ENCODE data around the gene ITGB7. TPM values are rescaled to one million over a fixed set of nuclear protein-coding genes. Genes with fewer than 3 reads are reported as not detected.

ITGB7 gene
- total and polyA plus RNA-seq, 3 donors from 2014 or later = 0.24 to 3.7 (median 1.2) TPM

DNA sequence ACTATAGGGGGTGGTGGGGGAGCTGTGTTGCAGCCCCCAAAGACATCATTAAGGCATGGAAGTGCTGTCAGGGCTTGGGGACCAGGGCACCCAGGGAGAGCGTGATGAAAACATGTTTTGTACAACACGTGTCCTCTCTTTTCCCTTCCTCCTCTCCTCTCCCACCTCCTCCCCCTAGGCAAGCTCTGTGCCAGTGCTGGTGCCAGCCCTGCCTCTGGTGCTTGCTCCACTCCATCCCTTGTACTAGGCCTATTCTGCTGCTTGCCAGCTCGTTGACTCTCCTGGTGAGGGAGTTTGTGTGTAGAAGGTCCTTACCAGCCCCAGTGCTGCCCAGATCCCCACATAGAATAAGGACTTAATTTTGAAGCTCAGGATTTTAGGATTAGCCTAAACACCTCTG is 28.1 kb upstream of the ITGB7 start:
- TF ChIP-seq, protein P1, sequence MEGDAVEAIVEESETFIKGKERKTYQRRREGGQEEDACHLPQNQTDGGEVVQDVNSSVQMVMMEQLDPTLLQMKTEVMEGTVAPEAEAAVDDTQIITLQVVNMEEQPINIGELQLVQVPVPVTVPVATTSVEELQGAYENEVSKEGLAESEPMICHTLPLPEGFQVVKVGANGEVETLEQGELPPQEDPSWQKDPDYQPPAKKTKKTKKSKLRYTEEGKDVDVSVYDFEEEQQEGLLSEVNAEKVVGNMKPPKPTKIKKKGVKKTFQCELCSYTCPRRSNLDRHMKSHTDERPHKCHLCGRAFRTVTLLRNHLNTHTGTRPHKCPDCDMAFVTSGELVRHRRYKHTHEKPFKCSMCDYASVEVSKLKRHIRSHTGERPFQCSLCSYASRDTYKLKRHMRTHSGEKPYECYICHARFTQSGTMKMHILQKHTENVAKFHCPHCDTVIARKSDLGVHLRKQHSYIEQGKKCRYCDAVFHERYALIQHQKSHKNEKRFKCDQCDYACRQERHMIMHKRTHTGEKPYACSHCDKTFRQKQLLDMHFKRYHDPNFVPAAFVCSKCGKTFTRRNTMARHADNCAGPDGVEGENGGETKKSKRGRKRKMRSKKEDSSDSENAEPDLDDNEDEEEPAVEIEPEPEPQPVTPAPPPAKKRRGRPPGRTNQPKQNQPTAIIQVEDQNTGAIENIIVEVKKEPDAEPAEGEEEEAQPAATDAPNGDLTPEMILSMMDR (IDR thresholded peaks at IDR 0.05) = no peak
- no peak for TF ChIP-seq POLR2A (IDR thresholded peaks at IDR 0.05)
- H3K27ac ChIP-seq = no peak overlapping the region
- H3K27me3 ChIP-seq = no peaks in the 10 kb centered on the region
- DNase-seq = no peak
- H3K4me1 ChIP-seq = peaks cover 27% of the 10 kb centered on the region
- intact Hi-C loops (cut with DNase I; ENCODE audit: low total_unique reads) = no loop called here
- 73 to 74% methylated on average over 3 of the region's 3 CpGs for WGBS, 2 donors
- H3K36me3 ChIP-seq (ENCODE audit: low read depth, missing control alignments) = no peaks in the 10 kb centered on the region
- no peaks in the 10 kb centered on the region for H3K9me3 ChIP-seq
- no peak overlapping the region for H3K4me3 ChIP-seq

DNA sequence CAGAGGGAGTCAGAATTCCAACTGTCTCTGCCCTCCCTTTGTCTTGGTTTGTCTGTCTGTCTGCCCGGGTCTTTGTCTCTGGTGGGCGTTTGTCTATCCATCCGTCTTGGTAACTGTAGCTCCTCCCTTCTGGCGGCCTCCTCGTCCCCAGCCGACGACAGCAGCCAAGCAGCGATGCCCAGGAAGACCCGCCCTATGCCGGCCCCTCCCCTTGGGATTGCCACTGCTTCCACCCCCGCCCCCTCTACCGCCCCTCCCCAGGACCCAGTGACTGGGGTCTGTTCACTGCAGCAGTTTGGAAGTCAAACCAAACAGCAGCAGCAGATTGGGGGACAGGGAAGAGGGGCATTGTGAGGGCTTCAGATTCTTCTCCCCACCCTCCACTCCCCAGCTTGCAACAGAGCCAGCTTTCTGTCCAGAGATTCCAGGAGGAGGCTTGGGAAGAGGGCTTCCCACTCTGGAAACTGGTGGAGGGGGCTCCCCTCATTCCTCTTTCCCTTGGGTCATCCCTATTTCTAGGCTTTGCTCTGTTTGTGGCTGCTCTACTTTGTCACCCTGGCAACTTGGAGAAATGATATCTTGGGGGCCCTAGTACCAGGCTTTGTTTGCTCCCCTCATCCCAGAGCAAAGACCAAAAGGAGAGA is 27.3 kb upstream of the ITGB7 start:
- WGBS, 2 donors = 43 to 45% methylated on average over 12 of the region's 12 CpGs
- peaks cover 27% of the 10 kb centered on the region for H3K4me1 ChIP-seq
- TF ChIP-seq POLR2A (IDR thresholded peaks at IDR 0.05) = no peak
- TF ChIP-seq, protein P1 (IDR thresholded peaks at IDR 0.05) = no peak
- H3K36me3 ChIP-seq (ENCODE audit: low read depth, missing control alignments) = no peaks in the 10 kb centered on the region
- H3K27ac ChIP-seq = no peak overlapping the region
- intact Hi-C loops (cut with DNase I; ENCODE audit: low total_unique reads) = no loop called here
- no peak overlapping the region for H3K4me3 ChIP-seq
- no peak for DNase-seq
- no peaks in the 10 kb centered on the region for H3K9me3 ChIP-seq
- H3K27me3 ChIP-seq = no peaks in the 10 kb centered on the region

DNA sequence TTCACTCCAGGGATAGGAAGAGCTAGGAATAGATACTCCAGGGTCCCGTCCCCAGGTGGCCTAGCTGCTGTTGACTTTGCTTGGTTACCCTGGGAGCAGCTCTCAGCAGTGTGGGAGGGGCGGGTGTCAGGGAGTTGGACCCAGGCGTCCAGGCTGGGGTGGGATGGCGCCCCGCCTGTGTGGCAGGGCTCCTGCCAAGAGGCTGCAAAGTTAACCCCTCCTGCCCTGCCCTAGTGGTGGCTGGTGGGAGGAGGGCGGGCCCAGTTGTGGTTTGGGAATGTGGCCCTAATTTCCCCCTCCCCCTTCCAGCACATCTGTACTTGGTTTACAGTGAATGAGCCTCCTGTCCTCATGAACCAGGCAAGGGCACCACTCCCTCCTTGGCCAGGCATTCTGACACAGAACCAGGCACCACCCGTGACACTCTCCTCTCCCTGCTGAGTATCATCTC is 26.6 kb upstream of the ITGB7 start:
- H3K36me3 ChIP-seq (ENCODE audit: low read depth, missing control alignments) = no peaks in the 10 kb centered on the region
- no peaks in the 10 kb centered on the region for H3K27me3 ChIP-seq
- no peak for TF ChIP-seq POLR2A (IDR thresholded peaks at IDR 0.05)
- TF ChIP-seq, protein P1 (IDR thresholded peaks at IDR 0.05) = no peak
- no peak overlapping the region for H3K4me3 ChIP-seq
- no peaks in the 10 kb centered on the region for H3K9me3 ChIP-seq
- H3K4me1 ChIP-seq = peaks cover 27% of the 10 kb centered on the region
- intact Hi-C loops (cut with DNase I; ENCODE audit: low total_unique reads) = no loop called here
- 67 to 80% methylated on average over 6 to 7 of the region's 7 CpGs for WGBS, 2 donors
- H3K27ac ChIP-seq = no peak overlapping the region
- DNase-seq = no peak

DNA sequence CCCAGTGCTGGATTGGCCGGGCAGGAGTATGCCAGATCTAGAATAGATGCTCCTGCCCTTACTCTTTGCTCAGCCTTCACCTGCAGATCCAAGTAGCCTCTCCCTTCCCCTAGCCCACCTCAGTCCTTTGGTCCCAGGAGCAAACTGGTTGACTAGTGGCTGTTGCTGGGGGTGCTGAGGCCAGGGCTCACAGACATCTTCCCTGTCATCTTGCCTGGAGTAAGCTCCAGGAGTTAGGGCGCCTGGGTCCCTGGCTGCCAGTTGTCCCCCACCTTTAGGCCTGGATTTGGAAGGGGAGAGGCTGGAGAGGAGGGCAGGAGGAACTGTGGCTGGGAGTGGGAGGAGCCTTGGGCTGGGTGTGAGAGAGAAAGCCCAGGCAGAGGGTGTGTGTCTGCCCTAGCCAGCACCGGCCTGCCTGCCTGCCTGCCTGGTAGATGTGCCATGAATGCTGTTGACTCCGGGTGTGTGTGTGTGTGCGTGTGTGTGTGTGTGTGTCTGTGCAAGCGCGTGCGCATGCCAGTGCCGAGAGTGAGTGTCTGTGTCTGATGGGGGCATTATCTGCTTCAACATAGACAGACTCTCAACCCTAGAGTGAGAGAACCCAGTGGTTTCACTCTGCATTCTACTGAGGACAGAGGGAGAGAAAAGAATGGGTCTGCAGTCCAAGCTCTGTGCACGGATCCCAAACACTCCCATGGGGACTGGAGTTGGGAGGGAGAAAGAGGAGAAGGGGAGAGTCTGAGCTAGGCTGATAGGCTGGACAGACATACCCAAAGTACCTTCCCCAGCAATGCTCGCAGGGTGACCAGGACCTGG is 25.8 kb upstream of the ITGB7 start:
- no peak for DNase-seq
- H3K27me3 ChIP-seq = no peaks in the 10 kb centered on the region
- H3K9me3 ChIP-seq = no peaks in the 10 kb centered on the region
- TF ChIP-seq, protein P1 (IDR thresholded peaks at IDR 0.05) = no peak
- no peak for TF ChIP-seq POLR2A (IDR thresholded peaks at IDR 0.05)
- intact Hi-C loops (cut with DNase I; ENCODE audit: low total_unique reads) = no loop called here
- peaks cover 27% of the 10 kb centered on the region for H3K4me1 ChIP-seq
- peak overlapping the region in 1 of 2 donors; percentile 79 for H3K27ac ChIP-seq
- no peaks in the 10 kb centered on the region for H3K36me3 ChIP-seq (ENCODE audit: low read depth, missing control alignments)
- 20 to 40% methylated on average over 4 to 11 of the region's 11 CpGs for WGBS, 2 donors
- peak overlapping the region; percentile 55 to 77 for H3K4me3 ChIP-seq
